A549 treated with AZD9567 at 1 μM for 4 hours (cell line): Measurements from ENCODE around the gene MOCS2. TPM values are rescaled to one million over a fixed set of nuclear protein-coding genes. Genes with fewer than 3 reads are reported as not detected.

Experiments used
- total RNA-seq: library from RNA; stranded (reverse); fragments of 200-300 nt; extraction: Qiagen RNA extraction; gene quantifications from 5 replicates; pipeline ENCODE4 v1.2.3, GENCODE V29; 2022; ENCODE audit not compliant: insufficient read depth

MOCS2 gene
- total RNA-seq = 31.9 to 41.9 TPM (median 33.2 TPM) in 5 replicates

DNA sequence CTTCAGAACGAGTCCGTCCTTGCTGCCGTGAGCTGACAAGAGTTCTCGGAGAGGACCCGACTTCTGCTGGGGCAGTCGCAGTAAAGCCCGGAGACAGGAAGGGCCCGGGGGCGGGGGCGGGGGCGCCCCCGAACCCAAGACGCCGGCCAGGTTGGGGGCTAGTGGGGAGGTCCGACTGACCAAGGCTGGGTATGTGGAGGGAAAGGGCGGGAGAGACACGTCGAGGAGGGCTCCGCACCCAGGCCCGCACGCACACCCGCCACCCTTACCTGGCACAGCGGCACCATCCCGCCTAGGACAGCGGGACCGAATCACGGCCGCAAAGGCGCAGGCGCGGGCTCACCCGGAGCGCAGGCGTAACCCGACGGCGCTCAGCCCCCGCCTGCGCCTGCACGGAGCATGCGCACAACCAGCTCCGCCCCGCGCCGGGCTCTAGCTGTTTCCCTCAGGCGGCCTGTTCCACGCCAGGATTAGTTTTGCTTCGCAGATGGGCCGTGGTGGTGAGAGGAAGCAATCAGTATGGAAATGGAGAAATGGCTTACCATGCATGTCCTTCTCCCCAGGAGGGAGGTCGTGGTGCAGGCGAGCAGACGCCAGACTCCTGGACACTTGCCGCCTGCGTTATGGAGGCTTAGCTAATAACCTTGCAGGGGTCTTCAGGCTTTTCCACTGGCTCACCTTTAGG lies at the start of gene MOCS2:
TSS of gene MOCS2 (minus strand) at position 315 of the 685 bp plus-strand sequence. CDS start 2,583 bp downstream, outside the sequence.

Other genes with a start within 250 kb of the MOCS2 start
- 10.2 to 14.3 TPM (median 12.9 TPM) in 5 replicates for gene ITGA2, start 120.4 kb downstream of the MOCS2 start, total RNA-seq